ENCODE measurements around the gene CFAP65. TPM values are rescaled to one million over a fixed set of nuclear protein-coding genes. Genes with fewer than 3 reads are reported as not detected.

Gene CFAP65
- total and polyA plus RNA-seq, 9 of the 15 experiments (the other 6 are each of a cell fraction or from before 2014, with no cell fraction given): not detected

- H2AFZ ChIP-seq (ENCODE audit: low read depth, low read length): no peak overlapping the region
- peaks cover 0 to 29% of the 10 kb centered on the region in 2 experiments; a peak in 2 of 5 replicates for H3K27me3 ChIP-seq (ENCODE audit: control insufficient read depth in 2 of 2, insufficient read depth in 2 of 2, low read length in 2 of 2)
- H3K9ac ChIP-seq (ENCODE audit: insufficient read depth in 1 of 2, low read depth in 2 of 2, low read length in 2 of 2): no peak overlapping the region
- H3K9me1 ChIP-seq (ENCODE audit: control insufficient read depth, insufficient read depth, low read length): no peaks in the 10 kb centered on the region
- H3K4me1 ChIP-seq (replicated peaks in 1 of 2; ENCODE audit: control insufficient read depth in 2 of 2, insufficient read depth in 2 of 2, low read length in 2 of 2): peaks cover 9 to 35% of the 10 kb centered on the region in 2 experiments
- H4K20me1 ChIP-seq (replicated peaks; ENCODE audit: control insufficient read depth, insufficient read depth, low read length): no peaks in the 10 kb centered on the region
- no peaks in the 10 kb centered on the region for H3K36me3 ChIP-seq (ENCODE audit: control insufficient read depth, insufficient read depth, low read length)
- H3K79me2 ChIP-seq (ENCODE audit: control insufficient read depth, insufficient read depth, low read length): no peaks in the 10 kb centered on the region
- 16% methylated on average over 8 of the region's 26 CpGs for WGBS (ENCODE audit: insufficient coverage, low coverage, missing lambda C conversion rate)
- intact Hi-C loops (cut with micrococcal nuclease) (no loop called here), in situ Hi-C loops (cut with MboI) (no loop called here)
- FAIRE-seq (no peak), DNase-seq (ENCODE audit: extremely low read depth in 1 of 4, low spot score in 3 of 4) (no peak), ATAC-seq (no peak)
- TF ChIP-seq RBFOX2 (IDR thresholded peaks at IDR 0.05; ENCODE audit: low read depth, low read length): no peak
- no peak for TF ChIP-seq SRSF1 (IDR thresholded peaks at IDR 0.05; ENCODE audit: low read depth, low read length)
- TF ChIP-seq FIP1L1 (IDR thresholded peaks at IDR 0.05; ENCODE audit: low read depth, low read length, poor library complexity, severe bottlenecking): no peak
- TF ChIP-seq THRB (CRISPR knock-in tag; conservative IDR thresholded peaks at IDR 0.05): no peak
- no peak for TF ChIP-seq ERF (CRISPR knock-in tag; IDR thresholded peaks at IDR 0.05)
- TF ChIP-seq NFE2L1 (tag; IDR thresholded peaks at IDR 0.05; ENCODE audit: borderline replicate concordance, low read depth): no peak
- TF ChIP-seq EP400 (IDR thresholded peaks at IDR 0.05): no peak
- TF ChIP-seq ZNF589 (CRISPR knock-in tag; IDR thresholded peaks at IDR 0.05; ENCODE audit: low read depth): no peak
- TF ChIP-seq THAP12 (CRISPR knock-in tag; IDR thresholded peaks at IDR 0.05): no peak
- TF ChIP-seq TGIF2 (CRISPR knock-in tag; IDR thresholded peaks at IDR 0.05): no peak
- no peak overlapping the region for H3K4me3 ChIP-seq
- no peak overlapping the region for H3K4me2 ChIP-seq (ENCODE audit: insufficient read depth, low read length)
- no TSS peak for BruUV-seq (replicated peaks)
- CTCF ChIA-PET (ENCODE audit: low intra/inter-chr PET ratio): no interaction called here
- POLR2A ChIA-PET: interaction anchor here (0.8 kb wide), 1 partner anchor 142 kb away, joined by 3 read pairs; no protein-coding TSS in a partner anchor
- no peak overlapping the region for H3K27ac ChIP-seq (ENCODE audit: extremely low read depth, low read depth, low read length)
- no peaks in the 10 kb centered on the region for H3K9me3 ChIP-seq (replicated peaks; ENCODE audit: control insufficient read depth, insufficient read depth, low read depth, low read length)
Observed at GRCh38 chr2:219001100-219001576, 40.2 kb downstream of the CFAP65 start.

All from K562 (cell line).